T-helper 2 cell treated with Interferon-gamma antibody and Interleukin-4, amounts not matched to agents 100 ng/mL and 5 ng/mL, for 36 hours (primary cell): ENCODE results near the gene BCCIP. TPM values are rescaled to one million over a fixed set of nuclear protein-coding genes. Genes with fewer than 3 reads are reported as not detected.

Source experiments
- intact Hi-C: fragments of 100-400 bp; cut with micrococcal nuclease; formaldehyde crosslinking; loops from one replicate; pipeline ENCODE4 v1.15.1; 2023
- total RNA-seq: library from RNA; stranded (reverse); gene quantifications from 2 replicates; pipeline ENCODE4 v1.2.3, GENCODE V29; 2022

BCCIP gene
- 73.2 and 78.1 TPM in 2 replicates for total RNA-seq

DNA sequence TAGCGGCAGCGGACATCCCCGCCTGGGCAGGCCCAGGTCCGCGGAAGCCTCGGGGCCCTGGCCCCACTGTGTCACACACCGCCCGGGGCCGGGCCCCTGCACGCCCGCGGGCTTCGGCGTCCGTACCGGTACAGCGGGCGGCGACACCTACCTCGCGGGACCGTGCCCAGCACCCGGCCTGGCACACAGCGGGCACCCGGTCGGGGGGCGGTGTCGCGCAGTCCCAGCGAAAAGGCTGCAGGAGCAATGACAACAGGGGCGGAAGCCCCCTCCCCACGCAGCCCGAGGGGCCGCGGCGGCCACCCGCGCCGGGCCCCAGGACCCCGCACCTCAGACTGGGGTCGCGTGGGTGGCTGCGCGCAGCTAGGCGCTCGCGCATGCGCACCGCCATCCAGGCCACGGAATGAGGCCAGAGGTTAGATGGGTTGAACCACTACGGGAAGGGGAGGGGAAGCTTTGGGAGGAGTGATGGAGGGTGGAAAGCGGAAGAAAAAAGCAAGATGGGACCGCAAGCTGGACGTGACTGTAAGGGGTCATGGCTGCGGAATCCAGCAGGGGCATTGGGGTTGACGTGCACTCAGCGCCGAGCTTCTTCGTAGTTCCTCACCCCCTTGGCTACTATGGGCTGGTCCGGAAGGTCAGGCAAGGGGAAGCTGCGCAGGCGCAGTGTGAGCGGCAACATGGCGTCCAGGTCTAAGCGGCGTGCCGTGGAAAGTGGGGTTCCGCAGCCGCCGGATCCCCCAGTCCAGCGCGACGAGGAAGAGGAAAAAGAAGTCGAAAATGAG lies at the start of gene BCCIP, which contains the start of gene UROS:
BCCIP (plus strand) TSS at position 669 of the 785 bp plus-strand sequence; CDS start at position 681, 12 bp downstream.
UROS (minus strand) TSS at position 381 of the 785 bp plus-strand sequence. CDS start 6,759 bp downstream, outside the sequence.
- intact Hi-C loops: loop anchor here (1.0 to 2.0 kb wide), 4 partner anchors 74 to 1022 kb away; partner anchors contain the start of genes ABRAXAS2, EDRF1 and FANK1

DNA sequence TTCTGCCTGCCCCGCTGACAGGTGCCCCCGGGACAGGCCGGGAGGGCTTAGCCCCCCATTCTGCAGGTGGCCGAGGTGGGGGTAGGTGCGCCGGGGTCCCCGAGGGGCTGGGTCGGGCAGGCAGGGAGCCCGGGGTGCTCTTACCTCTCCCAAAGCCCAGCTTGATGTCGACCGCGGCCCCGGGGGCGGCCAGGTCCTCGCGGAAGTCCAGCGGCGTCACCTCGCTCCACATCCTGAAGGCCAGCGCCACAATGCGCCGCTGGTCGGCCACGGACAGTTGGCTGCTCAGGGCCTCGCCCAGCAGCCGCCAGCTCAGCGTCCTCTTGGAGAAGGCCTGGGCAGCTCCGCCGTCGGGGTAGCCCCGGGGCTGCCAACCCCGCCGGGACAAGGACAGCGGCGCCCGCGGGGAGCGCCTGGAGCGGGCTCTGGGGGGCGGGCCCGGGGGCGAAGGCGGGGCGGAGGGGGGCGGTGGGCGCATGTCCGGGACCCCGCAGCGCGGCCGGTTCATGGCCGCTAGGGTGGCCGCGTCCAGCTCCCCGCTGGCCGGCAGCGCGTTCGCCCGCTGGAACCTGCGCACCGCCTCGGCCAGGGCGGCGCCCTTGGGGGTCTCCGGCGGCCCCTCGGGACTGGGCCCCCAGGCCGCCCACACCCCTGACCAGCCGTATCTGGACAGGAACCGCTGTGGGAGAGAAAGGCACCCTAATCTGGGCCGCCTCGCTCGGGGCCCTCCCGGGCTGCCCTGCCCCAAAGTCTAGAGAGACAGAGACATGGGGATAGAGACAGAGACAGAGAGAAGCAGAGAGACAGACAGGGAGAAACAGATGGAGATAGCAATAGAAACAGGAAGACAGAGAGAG lies 49.4 kb upstream of the BCCIP start:
- intact Hi-C loops: no loop called here

DNA sequence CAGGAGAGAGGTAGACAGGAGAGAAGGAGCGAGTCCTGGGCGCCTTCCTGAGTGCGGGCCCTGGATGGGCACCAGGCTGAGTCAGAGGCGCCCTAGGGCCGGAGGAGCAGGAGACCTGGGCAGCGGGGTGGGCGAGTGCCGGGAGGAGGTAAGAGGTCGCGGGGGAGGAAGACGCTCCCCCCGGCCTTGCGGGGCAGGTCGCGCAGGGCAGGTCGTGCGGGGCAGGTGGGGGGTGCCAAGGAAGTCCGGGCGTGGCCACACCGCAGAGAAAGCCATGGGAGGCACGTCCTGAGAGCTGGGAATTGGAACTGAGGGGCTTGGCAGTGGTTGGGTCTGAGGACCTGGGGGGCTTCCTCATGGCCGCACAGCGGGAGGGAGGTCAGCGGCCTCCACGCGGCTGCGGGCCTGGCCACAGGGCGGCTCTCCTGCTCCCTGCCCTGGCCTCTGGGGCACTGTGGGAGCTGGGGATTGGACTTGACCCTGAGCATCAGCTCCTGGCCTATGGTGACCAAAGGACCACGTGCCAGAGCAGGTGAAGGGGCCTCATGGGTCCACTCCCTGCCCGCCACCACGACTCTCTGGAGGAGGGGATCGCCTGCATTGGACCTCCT lies 48.7 kb upstream of the BCCIP start:
- intact Hi-C loops: no loop called here

DNA sequence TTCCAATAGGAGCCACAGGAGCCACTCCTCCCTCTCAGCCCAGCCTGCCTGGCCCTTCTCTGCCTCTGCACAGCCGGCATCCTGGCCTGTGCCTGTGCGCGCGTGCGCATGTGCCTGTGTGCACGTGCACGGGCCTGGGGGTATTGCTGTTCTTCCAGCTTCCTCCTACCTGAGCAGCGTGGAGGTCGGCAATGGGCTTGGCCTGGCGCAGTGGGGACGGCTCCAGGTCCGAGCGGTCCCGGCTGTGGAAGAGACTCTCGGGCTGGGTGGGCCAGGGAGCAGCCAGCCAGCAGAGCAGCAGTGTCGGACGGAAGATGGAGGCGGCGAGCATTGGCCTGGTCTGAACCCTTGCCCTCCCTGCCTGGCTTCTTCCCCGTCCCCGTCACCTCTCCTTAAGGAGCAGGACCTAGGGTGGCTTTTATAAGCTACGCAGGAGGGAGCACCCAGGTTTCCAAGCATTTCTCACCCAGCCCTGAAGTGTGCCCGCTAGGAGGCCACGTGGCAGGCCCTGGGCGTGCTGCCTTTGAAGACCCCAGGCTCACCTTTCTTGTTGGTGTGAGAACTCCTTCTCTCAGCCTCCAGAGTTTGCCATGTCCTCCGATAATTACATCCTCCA lies 47.7 kb upstream of the BCCIP start, which contains the start of gene MMP21:
MMP21 (minus strand) TSS at position 331 of the 616 bp plus-strand sequence; CDS start at position 331, 0 bp downstream.
- intact Hi-C loops: no loop called here

DNA sequence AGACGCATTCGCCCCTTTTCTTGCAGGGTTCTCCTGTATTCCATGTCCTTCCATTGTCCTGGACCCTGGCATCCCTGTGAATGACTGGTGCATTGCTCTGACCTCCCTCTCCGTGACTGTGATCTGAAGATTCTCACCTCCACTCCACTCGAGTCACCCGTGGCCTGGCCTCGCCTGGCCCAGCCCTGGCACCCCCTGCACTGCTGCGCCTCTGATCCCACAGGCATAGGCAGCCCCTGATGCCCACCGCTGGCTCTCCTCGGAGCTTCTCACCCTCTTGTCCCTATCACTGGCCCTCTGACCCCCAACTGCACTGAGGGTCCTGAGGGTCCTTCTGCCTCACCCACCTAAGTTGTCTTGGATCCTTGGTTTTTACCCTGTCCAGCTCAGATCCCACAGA lies 45.5 kb upstream of the BCCIP start:
- intact Hi-C loops: no loop called here

DNA sequence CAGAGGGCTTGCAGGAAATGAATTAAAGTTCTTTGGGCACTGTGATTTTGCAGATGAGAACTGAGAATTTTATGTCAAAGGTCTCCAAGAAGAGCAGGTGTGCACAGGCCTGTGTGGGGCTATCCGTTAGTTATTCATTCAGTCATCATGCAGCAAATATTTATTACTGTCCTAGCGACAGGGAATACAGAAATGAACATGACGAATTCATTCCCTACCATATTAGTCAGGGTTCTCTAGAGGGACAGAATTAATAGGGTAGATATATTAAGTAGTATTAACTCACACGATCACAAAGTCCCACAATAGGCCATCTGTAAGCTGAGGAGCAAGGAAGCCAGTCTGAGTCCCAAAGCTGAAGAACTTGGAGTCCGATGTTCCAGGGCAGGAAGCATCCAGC lies 44.8 kb upstream of the BCCIP start:
- intact Hi-C loops: no loop called here

DNA sequence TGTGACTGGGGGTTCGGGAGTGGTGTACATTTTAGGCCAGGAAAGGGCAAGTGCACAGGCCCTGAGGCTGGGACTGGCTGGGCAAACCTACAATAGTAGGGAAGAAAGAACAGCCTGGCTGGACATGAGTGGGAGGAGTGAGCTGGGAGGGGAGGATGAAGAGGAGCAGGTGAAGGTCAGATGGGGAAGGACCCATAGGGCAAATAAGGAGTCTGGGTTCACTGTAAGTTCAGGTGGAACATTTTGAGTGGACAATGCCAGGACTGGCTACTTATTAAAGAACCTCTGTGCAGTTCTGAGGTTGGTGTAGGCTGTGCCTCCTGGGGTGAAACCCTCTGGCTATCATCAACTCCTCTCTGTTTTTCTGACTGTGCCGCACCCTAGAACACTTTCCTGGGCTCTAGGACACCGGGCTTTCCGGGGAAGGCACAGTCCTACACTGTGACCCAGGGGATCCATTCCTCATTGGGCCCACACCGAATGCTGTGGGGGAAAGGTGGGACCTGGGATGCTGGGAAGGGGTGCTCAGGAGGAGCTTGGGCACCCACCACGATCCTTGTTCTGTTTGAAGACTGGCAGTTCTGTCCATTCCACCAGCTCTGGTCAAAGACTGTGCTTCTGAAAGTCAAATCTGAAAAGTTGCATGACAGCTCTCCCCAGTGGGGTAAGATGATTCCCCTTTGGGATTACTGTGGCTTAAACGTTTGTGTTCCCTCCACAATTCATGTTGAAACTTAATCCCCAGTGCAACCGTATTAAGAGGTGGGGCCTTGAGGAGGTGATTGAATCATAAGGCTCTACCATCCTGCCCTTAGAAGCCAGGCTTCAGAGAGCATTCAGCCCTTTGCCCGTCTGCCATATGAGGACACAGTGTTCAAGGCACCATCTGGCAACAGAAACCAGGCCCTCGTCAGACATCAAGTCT lies 43.7 kb upstream of the BCCIP start:
- intact Hi-C loops: no loop called here

DNA sequence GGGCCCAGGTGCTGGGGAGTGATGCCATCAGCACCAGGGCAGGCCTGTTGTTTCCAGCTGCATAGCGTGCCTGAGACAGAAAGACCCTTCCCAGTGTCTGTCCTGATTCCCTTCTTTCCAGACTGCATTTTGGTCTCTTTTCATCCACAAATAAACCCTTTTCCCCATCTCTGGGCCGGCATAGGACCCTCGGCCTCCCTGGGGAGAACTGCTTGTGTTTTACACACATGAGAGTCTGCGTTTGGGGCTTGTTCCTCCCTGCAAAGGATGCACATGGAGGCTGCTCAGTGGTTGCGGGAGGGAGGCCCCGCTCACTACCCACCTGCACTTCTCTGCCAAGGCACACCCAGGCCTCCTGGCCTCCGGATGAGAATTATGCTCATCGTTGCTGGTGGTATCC lies 42.0 kb upstream of the BCCIP start:
- intact Hi-C loops: no loop called here

DNA sequence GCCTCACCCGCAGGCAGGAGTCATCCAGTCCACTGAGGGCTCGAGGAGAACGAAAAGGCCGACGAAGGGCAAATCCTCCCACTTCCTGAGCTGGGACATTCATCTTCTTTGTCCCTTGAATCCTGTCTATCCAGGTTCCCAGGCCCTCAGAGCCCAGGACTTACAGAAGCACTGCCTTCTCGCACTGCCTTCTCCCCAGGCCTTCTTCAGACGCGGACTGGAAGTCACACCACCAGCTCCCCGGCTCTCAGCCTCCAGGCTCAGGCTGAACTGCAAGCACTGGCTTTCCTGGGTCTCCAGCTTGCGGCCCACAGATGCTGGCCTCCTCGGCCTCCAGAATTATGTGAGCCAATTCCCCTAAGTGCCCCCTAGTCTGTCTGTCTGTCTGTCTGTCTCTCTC lies 41.3 kb upstream of the BCCIP start:
- intact Hi-C loops: no loop called here

DNA sequence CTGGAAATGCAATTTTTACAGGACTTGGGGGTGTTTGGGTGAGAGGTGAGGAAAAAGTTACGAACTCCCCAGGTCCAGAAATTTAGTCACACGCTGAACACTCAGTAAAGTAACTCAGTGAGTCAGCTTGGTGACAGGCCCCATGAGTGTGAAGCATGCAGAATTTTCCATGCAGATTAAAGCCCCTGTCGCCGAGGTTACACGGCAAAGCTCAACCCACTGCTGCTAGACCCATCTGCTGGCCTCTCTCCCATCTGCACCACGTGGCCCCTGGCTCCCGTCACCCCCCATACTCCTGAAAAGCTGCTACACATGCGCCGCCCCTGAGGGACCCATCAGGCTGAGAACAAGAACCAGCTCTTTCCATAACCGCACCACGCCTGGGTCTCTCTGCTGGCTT lies 40.7 kb upstream of the BCCIP start:
- intact Hi-C loops: no loop called here

DNA sequence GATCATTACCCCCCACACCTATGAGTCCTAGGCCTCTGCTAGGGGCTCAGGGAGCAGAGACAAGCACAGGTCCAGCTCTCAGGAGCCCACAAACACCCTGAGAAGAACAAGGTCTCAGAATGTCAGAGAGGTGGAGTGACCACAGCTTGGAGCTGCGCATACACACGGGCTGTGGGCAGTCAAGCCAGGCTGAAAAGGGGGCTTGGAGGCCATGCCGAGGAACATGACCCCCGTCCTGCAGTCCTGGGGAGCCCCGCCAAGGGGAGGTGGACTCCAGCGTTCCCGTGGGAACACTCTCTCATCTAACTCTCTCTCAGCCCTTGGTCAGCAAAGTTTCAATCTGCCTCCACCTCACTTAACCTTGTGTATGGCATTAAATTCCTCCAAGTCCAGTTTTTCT lies 39.9 kb upstream of the BCCIP start:
- intact Hi-C loops: no loop called here

DNA sequence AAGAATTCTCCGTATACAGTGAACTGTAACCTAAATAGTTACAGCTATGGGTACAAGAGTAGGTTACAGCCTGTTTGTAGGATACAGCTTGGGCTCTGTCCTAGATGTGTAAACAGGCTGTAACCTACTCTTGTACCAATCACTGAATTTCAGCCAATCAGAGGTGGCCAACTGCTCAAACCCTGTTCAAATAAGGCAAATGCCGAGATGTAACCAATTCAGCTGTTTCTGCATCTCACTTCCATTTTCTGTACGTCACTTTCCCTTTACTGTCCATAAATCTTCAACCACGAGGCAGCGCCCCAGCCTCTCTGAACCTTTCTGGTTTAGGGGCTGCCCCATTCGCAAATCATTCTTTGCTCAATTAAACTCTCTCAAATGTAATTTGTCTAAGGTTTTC lies 39.4 kb upstream of the BCCIP start:
- intact Hi-C loops: no loop called here

DNA sequence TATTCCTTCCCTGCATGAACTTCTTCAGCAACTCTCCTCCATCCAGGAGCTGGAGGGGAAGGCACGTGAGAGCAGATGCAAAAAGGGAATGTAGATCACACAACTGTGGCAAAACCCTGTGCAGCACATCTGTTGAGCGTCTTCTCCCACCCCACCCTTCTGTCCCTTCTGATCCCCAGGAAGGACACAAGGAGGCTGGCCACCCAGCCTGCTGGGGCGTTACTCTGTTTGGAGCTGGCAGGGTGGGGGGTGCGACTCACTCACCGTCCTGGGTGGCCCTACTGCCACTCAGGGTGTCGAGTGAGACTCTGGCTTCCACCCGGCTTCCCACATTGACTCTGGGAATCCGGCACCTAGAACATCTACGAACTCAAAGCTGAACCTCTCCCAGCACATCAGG lies 37.6 kb upstream of the BCCIP start:
- intact Hi-C loops: no loop called here

DNA sequence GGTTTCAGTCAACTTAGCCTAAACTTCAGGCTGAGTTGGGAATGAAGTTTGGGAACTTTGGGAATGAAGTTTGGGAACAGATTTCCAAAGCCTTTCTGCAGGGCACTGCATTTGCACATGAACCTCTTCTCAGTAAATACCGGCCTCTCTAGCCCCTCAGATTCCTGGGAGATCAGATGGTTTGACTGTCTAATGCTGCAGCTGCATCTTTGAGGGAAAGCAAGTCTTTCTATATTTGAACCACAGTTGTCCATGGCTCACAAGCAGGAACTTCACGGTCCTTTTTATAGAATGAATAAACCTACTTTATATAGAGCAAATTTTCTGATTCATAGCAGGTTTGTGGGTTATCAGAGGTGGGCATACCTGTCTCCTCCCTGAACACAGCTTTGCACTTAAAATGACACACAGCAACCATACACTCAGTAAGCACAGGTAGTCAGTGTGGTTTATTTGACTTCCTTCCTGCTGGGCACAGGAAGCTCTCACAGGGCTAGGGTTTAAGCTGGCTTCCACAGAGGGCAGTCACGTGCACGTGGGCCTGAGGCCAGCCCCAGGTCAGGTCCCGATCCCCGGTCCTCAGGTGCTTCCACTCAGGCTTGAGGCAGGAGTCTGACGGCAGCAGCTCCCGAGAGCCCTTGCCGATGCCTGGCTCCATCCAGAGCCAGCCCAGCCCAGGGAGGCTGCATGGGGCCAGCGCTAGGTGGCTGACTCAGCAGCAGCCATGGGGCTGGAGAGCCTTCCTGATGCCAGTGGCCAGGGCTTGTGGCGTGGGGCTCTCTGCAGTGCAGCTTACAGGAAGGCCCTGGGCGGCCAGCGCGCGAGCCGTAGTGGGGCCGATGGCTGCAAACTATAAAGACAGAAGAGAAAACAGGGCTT lies 35.0 kb upstream of the BCCIP start:
- intact Hi-C loops: no loop called here

DNA sequence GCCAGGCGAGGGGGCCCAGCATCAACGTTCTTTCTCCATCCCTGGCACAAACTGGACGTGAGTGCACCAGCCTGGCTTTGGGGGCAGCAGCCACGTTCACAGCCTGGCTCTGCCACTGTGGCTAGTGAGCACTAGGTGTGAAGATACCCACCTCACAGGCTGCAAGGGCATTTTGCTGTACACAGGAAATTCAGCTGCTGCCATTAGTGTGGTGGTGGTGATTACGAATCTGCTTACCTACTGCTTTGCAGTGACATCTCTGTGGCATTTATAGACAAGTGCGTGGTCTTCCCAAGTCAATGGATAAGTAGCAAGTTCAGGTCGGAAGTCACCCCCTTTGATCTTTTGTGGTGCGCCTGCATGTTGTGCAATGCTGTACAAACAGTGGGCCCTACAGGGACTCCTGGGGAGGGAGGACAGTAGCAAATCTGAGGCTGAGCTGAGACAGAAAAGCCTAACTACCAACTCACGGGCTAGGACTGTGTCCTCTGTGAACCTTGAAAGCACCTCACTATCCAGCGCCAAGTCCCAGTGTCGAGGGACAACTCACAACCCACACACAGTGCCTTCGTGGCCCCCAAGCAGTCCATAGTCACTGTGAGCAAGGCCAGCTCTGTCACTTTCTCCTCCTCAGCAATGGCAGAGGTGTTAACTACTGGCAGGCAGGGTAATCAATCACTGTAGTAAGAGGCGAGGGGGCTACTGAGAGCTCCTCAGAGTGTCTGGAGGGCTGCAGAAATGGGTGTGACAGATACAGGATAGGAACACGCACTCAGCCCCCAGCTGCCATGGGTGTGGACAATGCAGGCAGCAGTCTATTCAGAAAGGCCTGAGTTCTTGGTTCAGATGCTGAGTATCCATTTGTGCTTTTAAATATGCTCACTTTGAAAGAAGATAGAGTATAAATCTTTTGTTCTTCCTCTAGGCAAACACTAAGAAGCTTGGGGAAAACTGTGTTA lies 30.7 kb upstream of the BCCIP start:
- intact Hi-C loops: no loop called here

DNA sequence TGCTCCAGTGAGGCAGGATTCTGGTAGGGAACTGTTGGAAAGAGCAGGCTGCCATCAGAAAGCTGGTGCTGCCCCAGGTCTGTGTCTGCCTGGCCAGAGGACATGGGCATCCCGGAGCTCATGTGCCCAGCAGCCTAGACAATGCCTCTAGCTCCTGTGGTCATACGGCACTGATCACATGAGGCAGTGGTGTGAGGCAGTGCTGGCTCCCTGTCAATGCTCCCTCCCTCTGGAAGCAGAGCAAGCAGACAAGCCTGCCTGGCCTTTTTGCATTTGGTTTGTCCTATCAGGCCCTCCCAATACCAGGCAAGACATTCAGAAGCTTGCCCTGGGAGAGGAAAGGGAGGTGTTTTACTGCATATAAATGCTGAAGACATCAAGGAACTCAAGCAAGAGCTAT lies 28.2 kb upstream of the BCCIP start:
- intact Hi-C loops: no loop called here

DNA sequence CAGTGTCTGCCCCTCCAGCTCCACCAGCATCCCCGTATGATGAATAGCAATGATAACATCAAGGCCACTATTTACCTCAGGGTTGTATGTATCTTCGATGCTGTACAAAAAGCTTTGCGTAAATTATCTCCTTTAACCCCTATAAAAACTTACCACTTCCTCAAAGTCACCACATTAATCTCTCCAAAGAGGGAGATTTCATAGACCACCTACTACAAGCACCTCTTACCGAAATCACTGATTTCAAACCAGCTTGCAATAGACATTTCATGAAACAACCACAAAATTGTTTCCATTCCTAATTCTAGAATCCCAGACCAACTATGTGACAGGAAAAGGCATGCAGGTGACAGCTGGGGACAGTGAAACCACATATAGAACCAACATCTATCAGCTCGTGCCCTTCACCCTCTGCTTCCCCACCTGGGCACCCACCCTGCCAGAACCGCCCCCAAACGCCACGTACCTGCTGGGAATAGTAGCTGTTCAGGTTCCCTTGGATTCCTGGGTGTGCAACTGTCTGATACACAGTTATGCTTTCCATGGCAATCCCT lies 27.6 kb upstream of the BCCIP start:
- intact Hi-C loops: no loop called here

DNA sequence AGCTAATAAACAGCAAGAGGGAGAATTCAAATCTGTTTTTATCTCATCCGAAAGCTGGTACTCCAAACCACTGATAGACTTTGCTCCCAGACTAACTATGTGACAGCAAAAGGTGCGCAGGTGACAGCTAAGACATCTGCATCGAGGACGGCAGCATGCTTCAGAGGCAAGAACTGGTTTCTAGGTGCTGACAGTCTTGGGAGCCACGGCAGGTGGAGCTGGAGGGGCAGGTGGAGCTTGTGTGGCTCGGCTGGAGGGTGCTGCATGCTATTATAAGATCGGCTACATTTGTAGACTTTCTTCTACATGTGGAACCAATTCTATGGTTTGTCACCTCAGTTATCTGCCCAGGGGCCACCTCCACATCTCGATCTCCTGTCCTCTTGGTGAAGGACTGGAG lies 25.9 kb upstream of the BCCIP start:
- intact Hi-C loops: no loop called here
